ENCODE measurements around the gene GPR89A.
A peak's percentile ranks its signal among the peaks of the same experiment; 100 is the strongest.
"Not testable (repeated sequence)": the region's sequence is repeated elsewhere in the genome, so short reads cannot be mapped to it uniquely, and the experiment has no call there.

Gene GPR89A

GRCh38 chr1:145607833-145608733 lies at the start of gene GPR89A:
Gene GPR89A (plus strand): TSS chr1:145607988. CDS start chr1:145608134, 146 bp downstream.
- peak; percentile 97 for DNase-seq

GRCh38 chr1:145586820-145587219 lies 21.0 kb upstream of the GPR89A start:
- not testable (repeated sequence) for DNase-seq

- peak; percentile 54 for DNase-seq
Observed at GRCh38 chr1:145590806-145591205, 17.0 kb upstream of the GPR89A start.

- DNase-seq = not testable (repeated sequence)
Observed at GRCh38 chr1:145592347-145592746, 15.4 kb upstream of the GPR89A start.

- DNase-seq = not testable (repeated sequence)
Observed at GRCh38 chr1:145595421-145595820, 12.4 kb upstream of the GPR89A start.

GRCh38 chr1:145596236-145596635 lies 11.6 kb upstream of the GPR89A start:
- DNase-seq = not testable (repeated sequence)

GRCh38 chr1:145599426-145599825 lies 8.4 kb upstream of the GPR89A start:
- DNase-seq = not testable (repeated sequence)

GRCh38 chr1:145601593-145601992 lies 6.2 kb upstream of the GPR89A start:
- no peak for DNase-seq

- DNase-seq = not testable (repeated sequence)
Observed at GRCh38 chr1:145606840-145607239, 948 bp upstream of the GPR89A start.

- DNase-seq = not testable (repeated sequence)
Observed at GRCh38 chr1:145607289-145607688, 499 bp upstream of the GPR89A start.

GRCh38 chr1:145610744-145611143 lies 3.0 kb downstream of the GPR89A start:
- DNase-seq = not testable (repeated sequence)

- DNase-seq = not testable (repeated sequence)
Observed at GRCh38 chr1:145620073-145620472, 12.3 kb downstream of the GPR89A start.

GRCh38 chr1:145622177-145622576 lies 14.4 kb downstream of the GPR89A start:
- not testable (repeated sequence) for DNase-seq

GRCh38 chr1:145636237-145636636 lies 28.4 kb downstream of the GPR89A start:
- not testable (repeated sequence) for DNase-seq

- not testable (repeated sequence) for DNase-seq
Observed at GRCh38 chr1:145641886-145642285, 34.1 kb downstream of the GPR89A start.

GRCh38 chr1:145643990-145644389 lies 36.2 kb downstream of the GPR89A start:
- DNase-seq = not testable (repeated sequence)

GRCh38 chr1:145656245-145656943 lies 48.6 kb downstream of the GPR89A start:
- not testable (repeated sequence) for DNase-seq

- DNase-seq = not testable (repeated sequence)
Observed at GRCh38 chr1:145662502-145662901, 54.7 kb downstream of the GPR89A start.

- not testable (repeated sequence) for DNase-seq
Observed at GRCh38 chr1:145665015-145665414, 57.2 kb downstream of the GPR89A start.

- not testable (repeated sequence) for DNase-seq
Observed at GRCh38 chr1:145670995-145671745, 63.4 kb downstream of the GPR89A start.

- DNase-seq = not testable (repeated sequence)
Observed at GRCh38 chr1:145673217-145673616, 65.4 kb downstream of the GPR89A start.

GRCh38 chr1:145684858-145685257 lies 77.1 kb downstream of the GPR89A start:
- DNase-seq = not testable (repeated sequence)

- DNase-seq = not testable (repeated sequence)
Observed at GRCh38 chr1:145686078-145686477, 78.3 kb downstream of the GPR89A start.
